NCI-H2107 treated with DMSO at 0.1 percent for 48 hours (cell line): ENCODE results near the gene SLBP.
A peak's percentile ranks its signal among the peaks of the same experiment; 100 is the strongest.

Experiments used
- DNase-seq: peaks from one replicate; lab custom pipeline; 2025; ENCODE audit not compliant: unreplicated experiment; lab: John Stamatoyannopoulos, UW

Gene SLBP

DNA sequence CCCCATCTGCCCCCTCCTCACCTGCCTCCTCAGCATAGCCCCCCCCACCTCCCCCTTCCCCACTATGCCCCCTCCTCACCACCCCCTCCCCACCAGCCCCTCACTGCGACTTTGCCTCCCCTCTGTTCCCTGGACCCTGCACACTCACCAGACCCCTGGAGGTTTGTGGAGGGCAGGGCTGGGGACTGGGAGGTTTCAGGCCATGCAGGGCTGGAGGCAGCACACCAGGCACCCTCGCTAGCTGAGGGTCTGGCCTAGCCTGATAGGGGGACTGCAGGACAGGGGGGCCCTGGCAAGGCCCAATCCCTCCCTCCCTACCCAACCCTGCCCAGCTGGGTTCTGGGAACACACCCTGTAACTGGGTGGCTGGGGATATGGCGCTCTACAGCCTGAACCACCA lies 37.3 kb upstream of the SLBP start:
- DNase-seq, result no peak

DNA sequence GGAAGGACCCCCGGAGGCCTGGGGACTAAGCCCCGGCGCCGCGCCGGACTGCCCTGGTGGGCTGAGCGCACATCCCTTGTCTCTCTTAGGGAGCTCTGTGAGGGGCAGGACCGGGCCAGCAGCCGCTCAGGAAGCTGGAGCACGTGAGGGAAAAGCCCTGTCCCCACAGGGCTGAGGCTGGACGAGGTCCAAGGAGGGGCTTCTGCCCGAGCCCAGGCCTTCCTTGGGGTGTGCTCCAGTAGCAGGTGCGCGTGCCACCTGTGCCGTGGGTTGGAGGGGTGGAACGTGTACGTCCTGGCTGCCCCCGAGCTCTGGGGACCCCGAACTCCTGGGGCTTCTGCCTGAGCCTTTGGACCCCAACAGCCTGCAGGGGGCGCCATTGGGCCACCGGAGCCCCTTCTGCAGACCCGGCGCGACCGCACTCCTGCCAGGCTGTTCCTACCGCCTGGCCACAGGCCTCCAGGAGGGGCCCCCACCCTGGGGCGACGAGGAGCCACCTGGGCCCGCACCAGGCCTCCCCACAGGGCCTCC lies 36.4 kb upstream of the SLBP start:
- no peak for DNase-seq

DNA sequence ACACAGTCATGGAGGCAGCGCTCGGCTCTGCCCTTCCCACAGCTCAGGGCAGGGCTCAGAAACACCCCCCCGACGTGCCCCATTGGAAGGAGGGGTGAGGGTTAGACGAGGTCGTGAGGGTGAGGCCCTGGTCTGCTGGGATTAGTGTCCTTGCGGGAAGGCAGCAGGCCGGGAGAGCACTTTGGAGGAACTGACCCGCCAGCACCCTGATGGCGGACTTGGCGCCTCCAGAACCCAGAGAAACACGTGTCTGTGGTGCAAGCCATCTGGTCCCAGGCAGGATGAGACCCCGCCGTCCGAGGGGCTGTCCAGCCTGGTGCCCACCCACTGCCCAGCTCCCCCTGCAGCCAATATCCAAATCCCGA lies 35.5 kb upstream of the SLBP start:
- no peak for DNase-seq

DNA sequence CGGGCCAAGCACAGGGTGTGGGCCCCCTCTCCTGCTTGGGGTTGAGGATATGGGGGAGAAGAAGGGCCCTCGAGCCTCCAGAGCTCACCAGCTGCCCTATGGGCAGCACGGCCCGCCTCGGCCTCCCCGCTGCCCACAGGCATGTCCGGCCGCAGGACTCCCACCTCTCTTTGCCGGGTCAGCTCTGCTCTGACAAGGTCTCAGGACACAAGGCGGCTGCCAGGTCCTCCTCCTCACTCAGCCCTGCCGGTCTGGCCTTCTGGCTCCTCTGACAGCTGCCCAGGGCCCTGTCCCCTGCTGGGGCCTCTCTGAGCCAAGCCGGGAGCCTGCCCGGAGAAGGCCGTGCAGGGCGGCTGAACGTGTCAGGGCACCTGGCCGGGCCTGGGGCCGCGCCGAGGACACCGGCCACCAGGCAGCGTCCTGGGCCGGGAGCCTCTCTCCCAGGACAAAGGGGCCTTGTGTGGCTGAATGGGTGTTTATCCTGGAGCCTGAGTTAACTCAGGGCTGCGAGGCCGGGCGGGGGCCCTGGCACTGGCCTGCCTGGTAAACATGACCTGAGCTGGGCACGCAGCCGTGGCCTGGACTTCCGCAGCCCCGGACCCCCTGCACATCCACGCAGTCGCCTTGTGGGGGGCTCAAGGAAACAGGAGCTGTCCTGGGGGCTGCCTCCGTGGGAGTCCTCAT lies 34.9 kb upstream of the SLBP start:
- no peak for DNase-seq

DNA sequence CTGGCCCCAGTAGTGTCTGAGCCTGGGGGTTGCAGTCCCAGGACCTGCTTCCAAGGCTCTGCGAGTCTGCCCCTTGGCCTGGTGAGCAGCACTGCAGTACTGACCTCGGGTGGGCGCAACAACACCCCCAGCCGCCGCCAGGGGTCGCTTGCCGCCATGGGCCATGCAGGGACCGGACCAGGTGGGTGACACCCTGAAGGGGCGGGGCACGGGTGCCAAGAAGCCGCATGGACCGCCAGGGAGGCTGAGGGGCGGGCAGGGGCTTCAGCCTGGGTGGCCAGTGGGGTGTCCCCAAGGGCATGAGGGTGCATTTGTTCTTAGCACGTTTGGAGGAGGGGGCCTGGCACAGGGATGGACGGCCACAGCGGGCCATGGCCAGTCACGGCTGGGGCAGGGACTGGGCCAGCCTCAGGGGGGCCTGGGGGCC lies 34.2 kb upstream of the SLBP start:
- DNase-seq, result no peak

DNA sequence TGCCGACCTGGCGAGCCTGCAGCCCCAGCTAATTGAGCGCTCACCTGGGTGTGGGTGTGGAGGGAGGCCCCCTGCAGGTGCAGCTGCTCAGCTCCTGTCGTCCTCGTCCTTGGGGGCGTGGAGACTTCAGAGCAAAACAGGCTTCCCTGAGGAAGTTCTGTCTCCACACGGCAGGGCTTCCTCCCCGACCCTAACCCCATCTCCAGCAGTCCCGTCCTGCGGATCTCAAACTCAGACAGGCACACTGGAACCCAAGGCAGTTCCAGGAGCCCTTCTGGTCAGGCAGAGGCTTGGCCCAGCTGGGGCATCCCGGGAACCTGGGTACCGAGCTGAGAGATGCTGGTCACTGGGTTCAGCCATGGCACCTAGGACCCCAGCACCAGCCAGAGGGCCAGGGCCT lies 33.6 kb upstream of the SLBP start:
- no peak for DNase-seq

DNA sequence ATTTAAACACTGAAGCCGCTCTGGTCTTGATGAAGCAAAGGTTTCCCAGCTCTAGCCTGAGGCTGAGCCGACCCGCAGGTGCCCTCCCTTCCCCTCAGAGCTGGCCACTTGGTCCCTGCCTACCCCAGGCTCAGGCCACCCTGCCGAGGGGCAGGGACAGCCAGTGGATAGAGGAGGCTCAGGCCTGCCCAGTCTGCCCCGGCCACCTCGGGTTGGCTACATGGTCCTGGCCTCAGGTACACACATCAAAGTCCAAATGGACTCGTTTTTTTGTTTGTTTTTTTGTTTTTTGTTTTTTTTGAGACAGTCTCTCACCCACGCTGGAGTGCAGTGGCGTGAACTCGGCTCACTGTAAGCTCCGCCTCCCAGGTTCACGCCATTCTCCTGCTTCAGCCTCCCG lies 33.0 kb upstream of the SLBP start:
- DNase-seq, result no peak

DNA sequence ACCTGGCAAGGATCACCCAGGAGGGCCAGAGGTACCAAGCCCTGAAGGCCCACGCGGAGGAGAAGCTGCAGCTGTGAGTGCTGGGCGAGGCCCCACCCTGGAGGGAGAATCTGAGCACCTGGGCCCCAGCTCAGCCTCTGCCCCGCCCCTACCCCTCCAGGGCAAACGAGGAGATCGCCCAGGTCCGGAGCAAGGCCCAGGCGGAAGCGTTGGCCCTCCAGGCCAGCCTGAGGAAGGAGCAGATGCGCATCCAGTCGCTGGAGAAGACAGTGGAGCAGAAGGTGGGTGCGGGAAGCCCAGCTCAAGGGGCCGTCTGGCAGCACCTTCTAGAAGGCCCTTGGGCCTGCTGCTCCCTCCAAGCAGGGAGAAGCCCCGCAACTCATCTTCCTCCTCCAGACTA lies 32.4 kb upstream of the SLBP start:
- DNase-seq, result no peak

DNA sequence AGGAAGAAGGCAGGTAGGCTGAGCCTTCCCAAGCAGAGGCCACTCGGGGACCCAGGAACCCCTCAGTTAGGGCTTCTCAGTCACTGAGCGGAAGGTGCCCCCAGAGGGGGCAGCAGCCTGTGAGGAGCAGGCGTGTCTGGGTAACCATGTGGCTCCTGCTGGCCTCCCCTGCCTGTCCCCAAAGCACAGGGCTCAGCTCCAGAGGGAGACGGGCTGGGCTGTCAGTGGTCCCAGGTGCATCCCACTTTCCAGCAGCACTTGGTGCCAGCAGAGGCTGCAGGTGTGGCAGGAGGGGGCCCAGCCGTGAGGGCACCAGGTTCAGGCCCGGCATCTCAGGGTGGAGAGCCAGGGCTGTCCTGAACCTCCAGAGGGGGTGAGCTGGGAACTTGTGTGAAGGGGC lies 31.9 kb upstream of the SLBP start:
- DNase-seq, result no peak

DNA sequence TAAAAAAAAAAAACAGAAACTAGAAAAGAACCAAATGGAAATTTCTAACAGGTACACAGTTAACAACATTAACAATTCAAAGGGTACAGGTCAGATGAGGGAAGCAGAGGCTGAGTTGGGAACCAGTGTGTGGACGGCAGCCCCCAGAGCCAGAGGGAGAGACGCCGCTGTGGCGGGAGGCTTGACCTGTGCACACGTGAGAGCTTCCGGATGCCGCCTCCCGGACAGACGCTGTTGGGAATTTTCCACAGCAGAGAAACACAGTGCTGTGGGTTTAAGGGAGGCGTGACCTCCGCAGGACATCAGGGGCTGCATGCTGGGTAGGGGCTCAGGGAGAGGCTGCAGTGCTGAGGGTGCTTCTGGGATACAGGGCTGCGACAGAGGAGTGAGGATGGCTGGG lies 31.4 kb upstream of the SLBP start:
- DNase-seq, result no peak

DNA sequence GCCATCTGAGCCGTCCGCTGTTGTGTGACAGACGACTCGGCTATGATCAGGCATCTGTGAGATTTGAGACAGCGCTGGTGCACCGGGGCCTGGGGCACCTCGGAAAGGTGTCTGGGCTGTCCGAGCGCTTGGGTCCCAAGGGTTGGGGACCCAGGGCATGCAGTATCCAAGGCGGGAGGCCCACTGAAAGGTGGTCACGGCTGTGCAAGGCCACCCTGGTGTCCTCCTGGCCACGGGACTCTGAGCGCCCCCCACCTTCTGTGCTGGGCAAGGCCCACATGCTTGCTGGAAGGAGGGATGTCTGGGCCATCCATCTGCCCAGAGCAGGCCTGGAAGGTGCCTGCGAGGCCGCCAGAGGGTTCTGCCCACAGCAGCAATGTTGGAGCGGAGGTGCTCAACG lies 29.1 kb upstream of the SLBP start:
- no peak for DNase-seq

DNA sequence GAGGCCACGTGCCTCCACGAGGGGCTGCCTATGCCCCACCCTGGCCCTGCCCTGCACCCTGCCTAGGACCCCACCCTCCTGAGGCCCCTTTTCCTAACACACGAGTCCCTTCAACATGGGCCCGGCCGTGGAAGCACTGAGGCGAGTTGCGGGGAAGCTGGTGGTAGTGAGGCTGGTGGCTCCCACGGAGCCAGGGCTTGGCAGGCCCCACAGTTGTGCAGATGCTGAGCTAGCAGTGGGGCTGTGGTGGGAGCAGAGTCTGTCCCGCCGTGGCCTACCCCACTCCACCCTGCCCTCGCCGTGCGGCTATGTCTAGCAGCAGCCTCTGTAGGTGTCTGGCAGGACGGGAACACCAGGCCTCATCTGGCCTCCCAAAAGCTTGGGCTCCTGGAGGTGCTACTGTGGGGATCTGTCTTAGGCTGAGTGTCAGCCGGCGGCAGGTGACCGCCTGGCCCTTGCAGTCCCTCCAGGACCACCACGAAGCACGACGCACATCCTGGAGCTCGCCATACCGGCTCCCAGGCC lies 28.0 kb upstream of the SLBP start:
- DNase-seq, result no peak

DNA sequence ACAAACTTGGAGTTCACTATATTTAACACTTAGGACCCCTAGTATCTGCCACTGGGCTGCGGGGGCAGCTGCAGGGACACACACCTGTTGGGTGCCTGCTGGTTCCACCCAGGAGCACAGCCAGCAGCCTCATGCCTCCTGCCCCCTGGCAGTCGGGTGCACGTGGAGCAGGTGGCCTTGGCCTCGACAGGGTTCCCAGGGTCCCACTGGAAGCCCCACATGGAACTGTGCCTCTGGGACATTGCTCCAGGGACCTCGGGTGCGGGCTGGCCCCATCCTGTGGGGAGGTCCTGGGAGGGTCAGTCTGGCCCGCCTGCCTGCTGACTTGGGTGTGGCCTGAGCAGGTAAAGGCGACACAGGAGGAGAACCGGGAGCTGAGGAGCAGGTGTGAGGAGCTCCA lies 27.2 kb upstream of the SLBP start:
- no peak for DNase-seq

DNA sequence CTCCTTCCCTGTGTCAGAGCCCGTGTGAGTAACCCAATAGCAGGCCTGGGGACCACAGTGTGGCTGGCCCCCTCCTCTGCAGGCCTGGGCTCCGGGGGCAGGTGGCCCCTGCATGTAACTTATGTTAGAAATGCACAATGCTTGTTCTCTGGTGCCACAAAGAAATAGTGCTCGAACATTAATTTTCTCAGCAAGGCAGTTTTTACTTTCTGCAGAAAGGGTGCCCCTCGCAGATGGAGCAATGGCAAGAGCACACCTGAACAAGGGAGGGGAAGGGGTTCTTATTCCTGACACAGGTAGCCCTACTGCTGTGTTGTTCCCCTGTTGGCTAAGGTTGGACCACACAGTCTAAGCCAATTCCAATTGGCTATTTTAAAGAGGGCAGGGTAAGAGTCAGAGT lies 26.3 kb upstream of the SLBP start:
- no peak for DNase-seq

DNA sequence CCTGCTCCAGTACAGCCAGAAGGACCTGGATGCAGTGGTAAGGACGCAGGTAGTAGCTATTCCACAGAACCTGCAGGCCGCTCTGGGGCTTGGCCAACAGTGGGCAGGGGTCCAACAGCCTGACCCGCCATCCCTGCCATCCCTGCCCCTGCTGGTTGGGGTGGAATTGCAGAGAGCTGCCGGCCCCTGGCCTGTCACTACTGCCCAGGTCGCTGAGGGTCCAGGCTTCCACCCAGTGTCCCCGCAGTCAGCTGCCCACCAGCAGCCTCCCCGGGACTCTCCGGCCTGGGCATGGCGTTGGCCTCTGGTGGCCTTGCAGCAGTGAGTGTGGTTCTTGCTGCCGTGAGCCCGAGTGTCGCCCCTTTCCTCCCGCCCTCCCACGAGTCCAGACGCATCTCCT lies 25.5 kb upstream of the SLBP start:
- no peak for DNase-seq

DNA sequence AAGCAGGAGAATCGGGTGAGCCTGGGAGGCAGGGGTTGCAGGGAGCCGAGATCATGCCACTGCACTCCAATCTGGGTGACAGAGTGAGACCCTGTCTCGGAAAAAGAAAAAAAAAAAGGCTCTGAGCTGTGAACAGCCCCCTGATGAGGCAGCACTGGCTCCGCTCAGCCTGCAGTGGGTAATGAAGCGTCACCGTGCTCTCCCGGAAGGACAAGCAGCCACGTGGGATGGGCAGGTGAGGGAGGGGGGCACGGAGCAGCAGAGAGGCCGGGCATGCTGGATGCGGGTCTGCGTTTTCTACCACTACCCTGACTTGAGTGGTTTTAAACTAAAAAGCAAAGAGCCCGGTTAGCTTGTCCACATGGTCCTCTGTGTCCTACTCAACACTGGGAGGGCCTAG lies 24.7 kb upstream of the SLBP start:
- DNase-seq, result no peak

DNA sequence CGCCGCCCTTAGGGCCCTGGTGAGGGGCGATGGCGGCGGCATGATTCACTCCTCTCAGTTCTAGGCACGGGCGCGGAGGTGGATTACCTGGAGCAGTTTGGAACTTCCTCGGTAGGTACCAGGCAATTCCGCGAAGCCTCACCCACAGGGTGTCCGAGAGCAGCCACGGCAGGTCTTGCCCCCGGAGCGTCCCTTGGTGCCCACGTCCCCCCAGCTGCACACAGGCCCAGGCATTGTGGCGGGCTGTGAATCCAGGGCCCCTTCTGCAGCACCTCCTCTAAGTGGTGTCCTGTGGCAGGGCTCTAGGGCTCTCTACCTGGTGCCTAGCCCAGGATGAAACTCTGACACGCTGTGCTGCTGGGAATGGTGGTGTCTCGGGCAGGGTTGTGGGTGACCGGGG lies 23.1 kb upstream of the SLBP start:
- DNase-seq, result no peak

DNA sequence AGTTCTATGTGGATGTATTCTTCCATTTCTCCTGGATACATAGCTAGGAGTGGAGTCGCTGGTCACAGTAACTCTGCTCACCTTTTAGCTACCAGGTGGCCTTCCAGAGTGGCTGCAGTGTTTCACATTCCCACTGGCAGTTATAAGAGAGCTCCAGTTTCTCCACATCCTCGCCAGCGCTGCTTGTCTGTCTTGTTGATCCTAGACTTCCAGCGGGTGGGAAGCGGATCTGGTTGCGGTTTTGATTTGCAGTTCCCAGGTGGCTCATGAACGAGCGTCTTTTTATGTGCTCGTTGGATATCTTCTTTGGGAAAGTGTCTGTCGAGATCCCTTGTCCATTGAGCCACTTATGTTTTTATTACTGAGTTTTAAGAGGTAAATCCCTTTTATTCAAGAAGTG lies 20.8 kb upstream of the SLBP start:
- peak; percentile 28 for DNase-seq

DNA sequence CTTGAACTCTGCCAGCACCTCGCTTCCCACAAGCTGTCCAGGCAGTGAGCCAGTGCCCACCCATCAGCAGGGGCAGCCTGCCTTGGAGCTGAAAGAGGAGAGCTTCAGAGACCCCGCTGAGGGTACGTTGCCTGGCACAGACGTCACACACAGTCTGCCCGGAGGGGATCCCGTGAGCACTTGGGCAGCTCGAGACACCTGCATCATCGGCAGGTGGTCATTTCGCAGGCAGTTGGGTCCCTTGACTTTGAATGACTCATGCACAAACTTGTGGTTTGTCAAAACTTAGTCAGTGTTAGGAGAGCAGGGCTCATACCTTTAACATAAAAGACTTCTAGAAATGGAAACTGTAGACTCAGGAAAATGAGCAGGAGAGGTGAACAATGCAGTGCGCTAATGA lies 19.1 kb upstream of the SLBP start:
- peak; percentile 83 for DNase-seq

DNA sequence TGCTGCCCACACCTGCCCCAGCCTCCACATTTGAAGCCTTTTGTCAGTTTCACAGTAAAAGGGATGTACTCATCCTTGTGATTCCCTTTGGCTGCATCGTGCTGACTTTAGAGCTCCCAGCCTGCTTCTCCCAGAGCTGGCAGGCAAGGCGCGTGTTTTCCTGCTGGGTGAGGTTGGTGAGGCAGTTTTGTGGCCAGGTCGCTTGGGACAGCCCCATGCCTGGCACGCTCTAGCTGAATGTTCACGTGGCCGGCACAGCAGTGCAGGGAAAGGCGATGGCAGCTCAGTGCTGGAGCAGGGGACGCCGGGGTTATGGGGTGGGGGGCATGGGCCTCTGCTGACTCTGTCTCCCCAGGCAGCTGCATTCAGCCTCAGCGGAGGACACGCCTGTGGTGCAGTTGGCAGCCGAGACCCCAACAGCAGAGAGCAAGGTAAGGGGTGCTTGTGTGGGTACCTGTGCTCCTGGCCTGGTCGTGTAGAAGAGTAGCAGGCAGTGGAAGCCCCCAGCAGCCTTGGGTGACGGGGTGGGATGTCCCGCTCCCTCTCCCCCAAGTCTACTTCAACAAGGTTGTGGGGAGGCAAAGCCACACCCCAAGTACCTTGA lies 18.5 kb upstream of the SLBP start:
- DNase-seq, result no peak

DNA sequence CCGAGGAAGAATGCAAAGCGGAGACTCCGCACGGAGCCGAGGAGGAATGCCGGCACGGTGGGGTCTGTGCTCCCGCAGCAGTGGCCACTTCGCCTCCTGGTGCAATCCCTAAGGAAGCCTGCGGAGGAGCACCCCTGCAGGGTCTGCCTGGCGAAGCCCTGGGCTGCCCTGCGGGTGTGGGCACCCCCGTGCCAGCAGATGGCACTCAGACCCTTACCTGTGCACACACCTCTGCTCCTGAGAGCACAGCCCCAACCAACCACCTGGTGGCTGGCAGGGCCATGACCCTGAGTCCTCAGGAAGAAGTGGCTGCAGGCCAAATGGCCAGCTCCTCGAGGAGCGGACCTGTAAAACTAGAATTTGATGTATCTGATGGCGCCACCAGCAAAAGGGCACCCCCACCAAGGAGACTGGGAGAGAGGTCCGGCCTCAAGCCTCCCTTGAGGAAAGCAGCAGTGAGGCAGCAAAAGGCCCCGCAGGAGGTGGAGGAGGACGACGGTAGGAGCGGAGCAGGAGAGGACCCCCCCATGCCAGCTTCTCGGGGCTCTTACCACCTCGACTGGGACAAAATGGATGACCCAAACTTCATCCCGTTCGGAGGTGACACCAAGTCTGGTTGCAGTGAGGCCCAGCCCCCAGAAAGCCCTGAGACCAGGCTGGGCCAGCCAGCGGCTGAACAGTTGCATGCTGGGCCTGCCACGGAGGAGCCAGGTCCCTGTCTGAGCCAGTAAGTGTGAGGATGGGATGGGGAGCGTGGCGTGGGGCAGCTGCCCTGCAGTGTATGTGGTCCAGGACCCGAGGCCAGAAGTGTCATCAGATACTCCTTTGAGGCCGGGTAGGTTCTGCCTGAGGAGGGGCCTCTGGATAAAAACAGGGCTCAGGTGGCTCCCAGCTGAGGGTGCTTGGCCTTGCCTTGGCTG lies 16.2 kb upstream of the SLBP start:
- no peak for DNase-seq
